Ascending aorta (tissue), 2 donors: Measurements from ENCODE around the gene SALL1. TPM values are rescaled to one million over a fixed set of nuclear protein-coding genes. Genes with fewer than 3 reads are reported as not detected.

Source experiments
- DNase-seq, 2 donors: peaks; one replicate each; pipeline ENCODE4 v3.0.0-alpha.2; 2019; ENCODE audit warnings: low spot score in 2 of 2
- H3K27ac ChIP-seq, 2 donors: fragments of 200-600 bp; sonication (generic); one replicate each; pipeline ENCODE4 v1.5.1; 2016 to 2017; ENCODE audit warnings: mild to moderate bottlenecking in 1 of 2
- H3K27me3 ChIP-seq: fragments of 200-600 bp; sonication (generic); one replicate; pipeline ENCODE4 v1.5.1; 2017
- H3K36me3 ChIP-seq, 2 donors: fragments of 200-600 bp; sonication (generic); one replicate each; pipeline ENCODE4 v1.5.1; 2016
- H3K4me1 ChIP-seq, 2 donors: fragments of 200-600 bp; sonication (generic); one replicate each; pipeline ENCODE4 v1.5.1; 2016 to 2017; ENCODE audit warnings: mild to moderate bottlenecking in 1 of 2
- H3K4me3 ChIP-seq, 2 donors: fragments of 200-600 bp; sonication (generic); one replicate each; pipeline ENCODE4 v1.5.1; 2016 to 2017; ENCODE audit warnings: mild to moderate bottlenecking in 1 of 2
- H3K9me3 ChIP-seq, 2 donors: fragments of 200-600 bp; sonication (generic); one replicate each; pipeline ENCODE4 v1.5.1; 2016
- CTCF ChIP-seq, 3 experiments: fragments of 200-600 bp in 2 of 3; fragments of 450-650 bp in 1 of 3; sonication (generic) in 2 of 3; IDR thresholded peaks; one replicate each; pipeline ENCODE4 v1.5.1; 2016 to 2019; ENCODE audit warnings: antibody characterized with exemption in 3 of 3, mild to moderate bottlenecking in 1 of 3, moderate library complexity in 1 of 3
- intact Hi-C: fragments of 100-400 bp; cut with DNase I; formaldehyde crosslinking; loops from one replicate; pipeline ENCODE4 v1.15.1; 2023
- total RNA-seq: library from RNA; depleted of rRNA; stranded (reverse); fragments of >200 nt; gene quantifications from one replicate; pipeline ENCODE4 v1.1.0, GENCODE V29; 2016

Gene SALL1
- total RNA-seq, 1 donor from 2014 or later = not detected

- Histone ChIP-seq H3K36me3 (no peaks in the 10 kb centered on the region), H3K4me3 (peak overlapping the region; percentile 47 to 68), H3K9me3 (no peaks in the 10 kb centered on the region), H3K4me1 (peaks cover 11 to 12% of the 10 kb centered on the region in 2 donors), H3K27me3 (peaks cover 23% of the 10 kb centered on the region), H3K27ac (no peak overlapping the region)
- no peak for TF ChIP-seq CTCF (IDR thresholded peaks at IDR 0.05)
- no peak for DNase-seq
- intact Hi-C loops = no loop called here
Measured at GRCh38 chr16:51150165-51150887, 744 bp downstream of the SALL1 start.

DNA sequence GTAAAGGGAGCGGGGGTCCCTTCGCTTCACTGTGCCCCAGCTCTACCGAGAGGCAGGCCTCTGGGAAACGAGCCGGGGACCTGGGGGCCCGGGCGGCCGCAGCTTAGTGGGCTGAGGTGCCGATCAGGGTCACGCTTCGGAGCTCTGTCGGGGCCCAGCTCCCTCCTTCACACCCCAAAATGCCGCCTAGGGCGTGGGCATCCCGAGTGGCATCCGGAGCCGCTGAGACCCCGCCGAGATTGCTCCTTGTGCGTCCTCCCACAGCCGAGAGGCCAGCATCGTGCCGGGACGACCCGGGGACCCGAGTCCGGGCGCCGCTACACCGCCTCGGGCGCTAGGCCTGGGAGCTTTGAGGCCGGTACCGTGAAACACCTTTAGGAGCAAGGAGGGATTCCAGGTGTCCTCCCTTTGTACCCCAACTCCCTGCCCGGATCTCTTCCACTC is 1.3 kb downstream of the SALL1 start:
- H3K27me3 ChIP-seq = peaks cover 23% of the 10 kb centered on the region
- no peak for DNase-seq
- H3K27ac ChIP-seq = no peak overlapping the region
- peaks cover 11 to 12% of the 10 kb centered on the region in 2 donors for H3K4me1 ChIP-seq
- no peak for TF ChIP-seq CTCF (IDR thresholded peaks at IDR 0.05)
- intact Hi-C loops = no loop called here
- H3K4me3 ChIP-seq = no peak overlapping the region
- H3K9me3 ChIP-seq = no peaks in the 10 kb centered on the region
- H3K36me3 ChIP-seq = no peaks in the 10 kb centered on the region

DNA sequence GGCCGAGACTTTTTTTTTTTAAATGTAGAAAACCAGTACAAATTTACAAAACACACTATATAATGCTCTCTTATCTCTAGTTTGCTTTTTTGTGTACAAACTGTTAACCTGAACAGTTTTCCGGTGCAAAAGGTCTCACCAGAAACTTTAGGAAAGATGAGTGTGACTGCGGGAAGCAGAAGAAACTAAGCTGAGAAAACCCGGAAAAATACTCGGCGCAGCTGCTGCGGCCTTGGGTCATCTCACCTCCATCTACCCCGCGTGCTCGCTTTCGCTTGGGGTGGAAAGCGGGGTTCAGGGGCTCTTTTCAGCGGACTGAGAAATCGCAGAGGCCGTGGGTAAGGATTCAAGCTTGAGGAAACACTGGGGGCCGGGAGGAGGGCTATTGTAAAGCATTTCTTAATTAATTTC is 1.8 kb downstream of the SALL1 start:
- no peak for DNase-seq
- H3K4me3 ChIP-seq = no peak overlapping the region

DNA sequence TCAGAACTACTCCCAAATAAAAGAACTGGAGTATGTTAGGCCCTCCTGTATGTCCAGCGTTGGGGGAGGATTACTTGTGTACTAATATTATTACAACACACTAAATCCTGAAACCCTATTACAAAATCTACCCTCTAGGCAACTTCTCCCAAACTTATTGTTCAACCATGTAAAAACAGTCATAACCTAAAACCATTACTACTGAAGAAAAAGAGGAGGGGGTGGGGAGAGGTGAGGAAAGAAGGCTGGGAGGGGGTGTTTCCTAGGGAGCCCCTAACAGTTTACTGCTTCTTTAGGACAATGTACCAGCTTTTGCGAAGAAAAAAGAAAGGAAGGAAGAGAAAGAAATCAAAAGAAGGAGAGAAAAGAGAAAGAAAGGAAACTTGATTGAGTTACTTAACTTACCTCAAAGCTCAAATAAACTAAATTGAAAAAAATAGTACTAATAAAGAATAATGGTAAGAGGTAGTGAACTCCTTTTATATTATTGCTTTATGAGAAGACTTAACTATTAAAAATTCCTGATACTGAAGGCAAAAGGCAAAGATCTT is 2.3 kb downstream of the SALL1 start:
- no peak for TF ChIP-seq CTCF (IDR thresholded peaks at IDR 0.05)
- no peak for DNase-seq
- intact Hi-C loops = no loop called here
- no peak overlapping the region for H3K27ac ChIP-seq
- peaks cover 11 to 12% of the 10 kb centered on the region in 2 donors for H3K4me1 ChIP-seq
- no peaks in the 10 kb centered on the region for H3K9me3 ChIP-seq
- H3K36me3 ChIP-seq = no peaks in the 10 kb centered on the region
- H3K27me3 ChIP-seq = peaks cover 23% of the 10 kb centered on the region
- no peak overlapping the region for H3K4me3 ChIP-seq

More for the DNA sequence above, 1.8 kb downstream of the SALL1 start:
- TF ChIP-seq CTCF (IDR thresholded peaks at IDR 0.05) = no peak
- Histone ChIP-seq H3K4me1 (peaks cover 11 to 12% of the 10 kb centered on the region in 2 donors), H3K27me3 (peaks cover 23% of the 10 kb centered on the region), H3K27ac (no peak overlapping the region), H3K9me3 (no peaks in the 10 kb centered on the region), H3K36me3 (no peaks in the 10 kb centered on the region)
- intact Hi-C loops = no loop called here

DNA sequence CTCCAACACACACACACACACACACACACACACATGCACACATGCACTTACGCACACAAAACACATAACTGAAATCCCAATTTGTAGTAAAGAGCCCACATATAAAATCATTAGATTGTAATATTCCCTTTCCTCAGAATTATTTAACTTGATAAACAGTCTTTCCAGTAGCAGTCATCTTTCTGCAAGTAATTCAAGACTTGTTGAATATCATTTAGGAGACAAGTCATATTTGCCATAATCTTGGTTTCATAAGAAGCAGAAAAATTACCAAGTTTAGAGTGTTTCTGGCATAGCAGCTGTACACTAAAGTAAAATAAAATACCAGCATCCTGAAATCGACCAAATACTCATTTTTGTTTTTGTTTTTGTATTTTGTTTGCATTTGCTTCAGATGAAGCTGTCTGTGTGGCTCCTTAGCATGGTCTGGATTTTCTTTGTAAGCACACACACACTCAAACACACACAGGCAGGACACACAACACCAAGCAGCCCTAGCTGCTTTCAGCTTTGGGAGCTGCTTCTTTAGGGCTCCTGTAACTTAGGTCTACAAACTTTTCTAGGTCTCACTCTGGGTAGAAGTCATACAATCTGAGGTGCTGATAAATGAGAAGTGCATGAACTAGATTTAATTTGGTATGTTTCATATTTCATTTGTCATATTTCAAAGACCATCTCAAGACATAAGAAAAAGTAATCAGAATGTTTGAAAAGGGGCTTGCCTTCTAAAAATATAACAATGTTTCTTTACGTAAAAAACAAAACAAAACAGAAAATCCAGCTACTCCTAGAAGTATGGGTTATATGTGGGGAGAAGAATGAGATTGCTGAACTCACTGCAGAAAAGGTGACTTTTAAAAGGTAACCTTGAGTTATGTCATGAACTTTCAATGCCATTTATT is 3.0 kb downstream of the SALL1 start:
- no peak for TF ChIP-seq CTCF (IDR thresholded peaks at IDR 0.05)
- Histone ChIP-seq H3K36me3 (no peaks in the 10 kb centered on the region), H3K4me1 (peaks cover 11 to 12% of the 10 kb centered on the region in 2 donors), H3K4me3 (no peak overlapping the region), H3K27me3 (peaks cover 23% of the 10 kb centered on the region), H3K9me3 (no peaks in the 10 kb centered on the region), H3K27ac (no peak overlapping the region)
- DNase-seq = no peak
- intact Hi-C loops = no loop called here
